ENCODE results near the gene PDZD2. TPM values are rescaled to one million over a fixed set of nuclear protein-coding genes. Genes with fewer than 3 reads are reported as not detected.

PDZD2 gene
- total RNA-seq, 2 experiments from 2014 or later = 0.04 to 0.14 TPM

DNA sequence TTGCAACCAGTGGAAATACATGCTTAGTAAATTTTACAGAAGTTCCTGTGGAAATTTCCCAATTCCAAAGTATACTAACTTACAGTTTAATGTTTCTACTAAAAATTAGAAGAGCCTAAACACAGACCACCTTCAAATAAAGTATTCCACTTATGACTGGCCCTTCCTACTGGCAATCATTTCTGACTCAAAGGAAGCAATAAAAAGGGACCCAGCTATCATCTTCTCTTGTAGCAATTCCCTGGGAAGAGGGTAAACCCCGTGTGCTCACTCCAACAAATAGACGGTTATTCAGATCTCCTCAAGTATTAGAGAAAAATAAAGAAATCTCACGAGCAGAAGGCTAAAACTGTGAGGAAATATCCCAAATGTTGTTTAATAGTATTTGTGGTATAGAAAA, 491.9 kb downstream of the PDZD2 start:
- ATAC-seq = no peak
- intact Hi-C loops (cut with DNase I, micrococcal nuclease) = no loop called here
- no peaks in the 10 kb centered on the region for H3K27me3 Mint-ChIP-seq
- ChIA-PET POLR2A (no interaction called here), CTCF (interaction anchor here (0.6 to 1.4 kb wide), 3 partner anchors 10 to 494 kb away, joined by 3 read pairs; no protein-coding TSS in a partner anchor)
- H3K36me3 Mint-ChIP-seq (ENCODE audit: low read depth) = peaks cover 56% of the 10 kb centered on the region
- no peak overlapping the region for H3K4me3 Mint-ChIP-seq
- no peak for DNase-seq
- H3K9me3 Mint-ChIP-seq (ENCODE audit: low read depth) = no peaks in the 10 kb centered on the region
- peaks cover 36% of the 10 kb centered on the region for H3K4me1 Mint-ChIP-seq
- peak overlapping the region; percentile 13 for H3K27ac Mint-ChIP-seq

- H3K27me3 Mint-ChIP-seq = no peaks in the 10 kb centered on the region
- H3K4me1 Mint-ChIP-seq = peaks cover 33% of the 10 kb centered on the region
- DNase-seq (no peak), ATAC-seq (no peak)
- POLR2A ChIA-PET = no interaction called here
- CTCF ChIA-PET = interaction anchor here (1.1 to 1.4 kb wide), 4 partner anchors 10 to 458 kb away, joined by 3 read pairs; no protein-coding TSS in a partner anchor
- no peaks in the 10 kb centered on the region for H3K9me3 Mint-ChIP-seq (ENCODE audit: low read depth)
- H3K4me3 Mint-ChIP-seq = no peak overlapping the region
- H3K27ac Mint-ChIP-seq = peak overlapping the region; percentile 42
- peaks cover 51% of the 10 kb centered on the region for H3K36me3 Mint-ChIP-seq (ENCODE audit: low read depth)
- intact Hi-C loops (cut with DNase I, micrococcal nuclease) = no loop called here
These were observed 492.7 kb downstream of the PDZD2 start for GRCh38 chr5:32131604-32132003.

DNA sequence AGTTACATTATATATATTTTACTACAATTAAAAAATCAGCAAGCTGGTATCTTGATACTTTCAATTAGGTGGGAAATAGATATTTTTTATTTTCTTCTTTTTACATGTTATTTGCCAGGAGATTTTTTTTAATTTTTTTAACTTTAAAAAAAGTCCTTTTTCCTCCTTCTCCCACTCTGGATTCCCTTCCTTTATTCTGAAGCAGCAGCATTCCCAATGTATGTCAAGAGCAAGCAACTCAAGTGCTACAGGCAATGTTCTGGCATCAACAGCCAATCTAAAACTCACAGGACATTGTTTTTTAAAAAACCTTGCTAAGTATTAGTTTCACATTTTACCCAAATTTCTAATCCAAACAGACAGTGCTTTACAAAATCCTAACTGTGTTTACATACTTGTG, 493.8 kb downstream of the PDZD2 start:
- peaks cover 32% of the 10 kb centered on the region for H3K4me1 Mint-ChIP-seq
- H3K4me3 Mint-ChIP-seq = no peak overlapping the region
- peaks cover 49% of the 10 kb centered on the region for H3K36me3 Mint-ChIP-seq (ENCODE audit: low read depth)
- POLR2A ChIA-PET = no interaction called here
- no peak for ATAC-seq
- intact Hi-C loops (cut with DNase I, micrococcal nuclease) = no loop called here
- no peak for DNase-seq
- H3K9me3 Mint-ChIP-seq (ENCODE audit: low read depth) = no peaks in the 10 kb centered on the region
- CTCF ChIA-PET = interaction anchor here (0.7 to 1.4 kb wide), 4 partner anchors 23 to 448 kb away, joined by 3 read pairs; no protein-coding TSS in a partner anchor
- no peaks in the 10 kb centered on the region for H3K27me3 Mint-ChIP-seq
- H3K27ac Mint-ChIP-seq = no peak overlapping the region

DNA sequence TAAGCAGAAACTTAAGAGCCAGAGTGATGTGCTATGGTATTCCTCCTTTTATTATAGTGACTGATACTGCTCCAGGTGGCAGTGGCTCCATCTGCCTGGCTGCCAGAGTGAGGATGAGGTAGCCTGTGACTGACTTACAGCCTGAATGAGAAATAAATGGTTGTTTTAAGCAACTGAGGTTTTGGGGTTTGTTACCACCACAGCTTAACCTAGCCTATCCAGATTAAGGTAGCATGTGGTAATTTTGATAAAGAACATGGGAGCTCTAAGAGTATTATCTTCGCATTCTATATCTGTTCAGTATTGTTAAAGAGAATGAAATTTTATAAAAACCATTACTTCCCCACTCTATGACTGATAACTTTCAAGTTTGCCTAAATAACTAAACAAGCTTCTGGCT, 496.2 kb downstream of the PDZD2 start:
- Mint-ChIP-seq H3K27me3 (no peaks in the 10 kb centered on the region), H3K36me3 (ENCODE audit: low read depth) (peaks cover 50% of the 10 kb centered on the region), H3K4me3 (no peak overlapping the region), H3K9me3 (ENCODE audit: low read depth) (no peaks in the 10 kb centered on the region), H3K4me1 (peaks cover 37% of the 10 kb centered on the region), H3K27ac (no peak overlapping the region)
- ChIA-PET CTCF (interaction anchor here (0.6 to 1.5 kb wide), 4 partner anchors 7 to 640 kb away, joined by 3 to 5 read pairs (median 4); no protein-coding TSS in a partner anchor), POLR2A (no interaction called here)
- DNase-seq = no peak
- no peak for ATAC-seq
- intact Hi-C loops (cut with DNase I, micrococcal nuclease) = no loop called here

DNA sequence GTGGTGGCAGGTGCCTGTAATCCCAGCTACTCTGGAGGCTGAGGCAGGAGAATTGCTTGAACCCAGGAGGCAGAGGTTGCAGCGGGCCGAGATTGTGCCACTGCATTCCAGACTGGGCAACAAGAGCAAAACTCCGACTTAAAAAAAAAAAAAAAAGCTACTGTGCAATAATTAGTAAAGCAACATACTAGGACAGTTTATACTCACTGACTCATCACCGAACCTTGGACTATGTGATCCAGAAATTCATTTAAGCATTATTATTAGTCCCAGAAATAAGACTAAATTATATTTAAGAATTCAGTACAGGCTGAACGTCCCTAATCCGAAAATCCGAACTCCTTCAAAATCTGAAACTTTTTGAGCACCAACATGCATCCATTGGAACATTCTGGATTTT, 497.4 kb downstream of the PDZD2 start:
- DNase-seq (no peak), ATAC-seq (no peak)
- ChIA-PET POLR2A (no interaction called here), CTCF (interaction anchor here (1.1 kb wide), 1 partner anchor 15 kb away, joined by 3 read pairs; no protein-coding TSS in a partner anchor)
- no peaks in the 10 kb centered on the region for H3K9me3 Mint-ChIP-seq (ENCODE audit: low read depth)
- no peak overlapping the region for H3K4me3 Mint-ChIP-seq
- H3K36me3 Mint-ChIP-seq (ENCODE audit: low read depth) = peaks cover 48% of the 10 kb centered on the region
- H3K27ac Mint-ChIP-seq = no peak overlapping the region
- intact Hi-C loops (cut with DNase I, micrococcal nuclease) = no loop called here
- H3K27me3 Mint-ChIP-seq = no peaks in the 10 kb centered on the region
- peaks cover 27% of the 10 kb centered on the region for H3K4me1 Mint-ChIP-seq

DNA sequence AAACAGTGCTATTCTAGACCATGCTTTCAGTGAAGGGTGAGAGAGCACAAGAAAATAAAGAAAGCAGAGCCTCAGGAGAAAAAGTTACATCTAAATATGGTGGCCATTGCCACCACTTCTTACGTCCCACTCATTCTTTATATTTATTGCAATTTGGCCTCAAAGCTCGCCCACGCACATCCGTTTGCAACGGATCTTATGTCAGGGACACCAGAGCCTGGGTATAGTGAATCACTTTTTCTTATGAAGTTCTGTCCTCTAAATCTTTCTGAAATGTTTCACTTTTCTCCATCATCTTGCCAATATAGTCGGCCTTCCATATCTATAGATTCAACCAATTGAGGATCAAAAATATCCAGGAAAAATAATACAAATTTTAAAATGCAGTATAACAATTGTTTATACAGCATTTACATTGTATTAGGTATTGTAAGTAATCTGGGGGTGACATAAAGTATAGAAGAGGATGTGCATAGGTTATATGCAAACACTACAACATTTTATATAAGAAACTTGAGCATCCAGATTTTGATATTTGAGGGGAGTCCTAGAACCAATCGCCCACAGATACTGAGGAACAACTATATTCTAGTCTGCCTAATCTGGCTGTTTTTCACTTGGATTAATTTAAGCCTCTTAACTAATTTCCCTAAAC, 500.0 kb downstream of the PDZD2 start:
- peak; percentile 89 for DNase-seq
- Mint-ChIP-seq H3K4me3 (no peak overlapping the region), H3K27me3 (no peaks in the 10 kb centered on the region), H3K4me1 (peaks cover 21% of the 10 kb centered on the region), H3K27ac (peak overlapping the region; percentile 90), H3K9me3 (ENCODE audit: low read depth) (no peaks in the 10 kb centered on the region), H3K36me3 (ENCODE audit: low read depth) (peaks cover 44% of the 10 kb centered on the region)
- ATAC-seq = peak; percentile 85
- intact Hi-C loops (cut with DNase I, micrococcal nuclease) = loop anchor here in 1 of 2 experiments (2.0 kb wide), 1 partner anchor 34 kb away; no protein-coding TSS in a partner anchor
- CTCF ChIA-PET = no interaction called here
- POLR2A ChIA-PET = no interaction called here

- Mint-ChIP-seq H3K4me1 (peaks cover 39% of the 10 kb centered on the region), H3K9me3 (ENCODE audit: low read depth) (no peaks in the 10 kb centered on the region), H3K4me3 (no peak overlapping the region), H3K27ac (no peak overlapping the region), H3K36me3 (ENCODE audit: low read depth) (peaks cover 34% of the 10 kb centered on the region), H3K27me3 (no peaks in the 10 kb centered on the region)
- POLR2A ChIA-PET = no interaction called here
- DNase-seq (no peak), ATAC-seq (no peak)
- intact Hi-C loops (cut with DNase I, micrococcal nuclease) = no loop called here
- CTCF ChIA-PET = interaction anchor here (0.5 to 1.3 kb wide), 6 partner anchors 8 to 161 kb away, joined by 3 to 5 read pairs (median 3); no protein-coding TSS in a partner anchor
These were observed 504.9 kb downstream of the PDZD2 start for GRCh38 chr5:32143617-32144377.

DNA sequence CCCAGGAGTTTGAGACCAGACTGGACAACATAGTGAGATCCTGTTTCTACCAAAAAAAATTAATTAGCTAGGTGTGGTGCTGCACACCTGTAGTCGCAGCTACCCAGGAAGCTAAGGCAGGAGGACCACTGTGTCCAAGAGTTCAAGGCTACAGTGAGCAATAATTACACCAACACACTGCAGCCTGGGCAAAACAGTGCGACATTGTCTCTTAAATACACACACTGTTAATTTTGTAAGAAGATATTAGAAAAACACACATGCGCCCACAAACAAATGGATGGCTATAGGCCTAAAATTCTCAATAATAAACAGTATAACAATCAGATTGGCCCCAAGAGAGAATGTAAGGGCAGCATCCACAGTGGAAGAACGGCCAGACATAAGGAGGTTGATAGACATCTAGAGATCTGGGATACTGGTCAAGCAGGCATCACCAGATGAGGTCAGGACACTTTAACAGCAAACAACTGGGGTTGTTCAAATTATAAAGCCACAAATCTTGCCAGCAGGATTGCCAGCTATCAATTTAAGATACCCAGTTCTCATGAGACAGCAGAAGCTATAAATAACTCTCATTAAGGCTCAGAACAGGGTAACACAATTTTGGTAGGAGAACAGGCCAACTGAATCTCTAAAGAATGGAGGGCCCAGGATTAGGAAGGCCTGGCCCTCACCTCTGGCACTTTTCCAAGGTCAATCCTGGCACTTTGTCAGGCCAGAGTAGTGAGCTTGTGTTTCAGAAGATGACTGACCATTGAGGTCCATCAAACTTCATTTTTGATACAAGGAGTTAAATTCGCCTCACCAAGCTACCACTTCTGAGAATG, 505.7 kb downstream of the PDZD2 start:
- Mint-ChIP-seq H3K9me3 (ENCODE audit: low read depth) (no peaks in the 10 kb centered on the region), H3K4me3 (no peak overlapping the region), H3K27ac (peak overlapping the region; percentile 24), H3K36me3 (ENCODE audit: low read depth) (peaks cover 35% of the 10 kb centered on the region), H3K27me3 (no peaks in the 10 kb centered on the region), H3K4me1 (peaks cover 39% of the 10 kb centered on the region)
- intact Hi-C loops (cut with DNase I, micrococcal nuclease) = no loop called here
- ChIA-PET POLR2A (no interaction called here), CTCF (interaction anchor here (0.5 to 1.6 kb wide), 7 partner anchors 9 to 160 kb away, joined by 3 to 6 read pairs (median 3); no protein-coding TSS in a partner anchor)
- DNase-seq (no peak), ATAC-seq (no peak)

DNA sequence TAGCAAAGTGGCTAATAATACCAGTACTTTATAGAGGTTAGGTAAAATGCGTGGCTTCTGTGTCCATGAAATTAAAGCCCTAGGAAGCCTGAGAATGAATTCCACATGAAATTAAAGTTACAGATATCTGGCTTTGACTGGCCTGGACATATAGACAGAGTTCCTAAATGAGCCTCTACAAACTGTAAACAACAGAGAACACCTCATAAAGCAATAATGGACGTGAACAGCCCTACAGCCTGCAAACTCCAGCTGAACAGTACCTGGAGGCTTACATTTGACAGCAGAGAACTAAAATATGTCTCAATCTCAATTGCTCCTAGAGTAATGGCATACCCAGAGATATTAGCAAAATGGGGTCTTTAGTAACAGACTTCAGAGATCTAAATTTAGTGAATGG, 506.4 kb downstream of the PDZD2 start:
- Mint-ChIP-seq H3K27ac (no peak overlapping the region), H3K27me3 (no peaks in the 10 kb centered on the region), H3K4me3 (no peak overlapping the region), H3K9me3 (ENCODE audit: low read depth) (no peaks in the 10 kb centered on the region), H3K36me3 (ENCODE audit: low read depth) (peaks cover 30% of the 10 kb centered on the region), H3K4me1 (peaks cover 38% of the 10 kb centered on the region)
- intact Hi-C loops (cut with DNase I, micrococcal nuclease) = no loop called here
- ChIA-PET CTCF (interaction anchor here (0.7 to 1.6 kb wide), 4 partner anchors 10 to 189 kb away, joined by 3 to 6 read pairs (median 3); no protein-coding TSS in a partner anchor), POLR2A (interaction anchor here (0.9 kb wide), 1 partner anchor 18 kb away, joined by 3 read pairs; no protein-coding TSS in a partner anchor)
- ATAC-seq (no peak), DNase-seq (no peak)

DNA sequence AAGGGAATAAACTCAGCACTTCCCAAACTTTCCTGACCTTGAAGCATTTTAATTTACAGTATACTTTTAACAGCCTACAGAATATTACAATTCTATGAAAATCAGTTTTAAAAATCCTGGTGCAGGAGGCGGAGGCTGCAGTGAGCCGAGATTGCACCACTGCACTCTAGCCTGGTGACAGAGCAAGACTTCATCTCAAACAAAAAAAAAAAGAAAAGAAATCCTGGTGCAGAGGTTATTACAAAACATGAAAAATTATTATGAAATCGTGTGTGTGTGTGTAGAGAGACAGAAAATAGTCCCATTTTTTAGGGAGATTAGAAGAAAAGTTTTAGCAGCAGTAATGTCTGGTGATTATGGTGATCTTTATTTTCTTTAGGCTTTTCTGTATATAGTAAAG, 508.3 kb downstream of the PDZD2 start:
- Mint-ChIP-seq H3K4me1 (peaks cover 46% of the 10 kb centered on the region), H3K27me3 (no peaks in the 10 kb centered on the region), H3K36me3 (ENCODE audit: low read depth) (peaks cover 24% of the 10 kb centered on the region), H3K4me3 (no peak overlapping the region), H3K9me3 (ENCODE audit: low read depth) (no peaks in the 10 kb centered on the region), H3K27ac (peak overlapping the region; percentile 0)
- ChIA-PET CTCF (interaction anchor here (1.4 kb wide), 1 partner anchor 11 kb away, joined by 3 read pairs; no protein-coding TSS in a partner anchor), POLR2A (no interaction called here)
- intact Hi-C loops (cut with DNase I, micrococcal nuclease) = no loop called here
- ATAC-seq = no peak
- DNase-seq = no peak

GRCh38 chr5:32147959-32148358, 509.0 kb downstream of the PDZD2 start:
- no peak overlapping the region for H3K4me3 Mint-ChIP-seq
- no peak overlapping the region for H3K27ac Mint-ChIP-seq
- intact Hi-C loops (cut with DNase I, micrococcal nuclease) = no loop called here
- H3K36me3 Mint-ChIP-seq (ENCODE audit: low read depth) = peaks cover 25% of the 10 kb centered on the region
- ChIA-PET CTCF (interaction anchor here (1.4 kb wide), 1 partner anchor 10 kb away, joined by 3 read pairs; no protein-coding TSS in a partner anchor), POLR2A (no interaction called here)
- DNase-seq (no peak), ATAC-seq (no peak)
- no peaks in the 10 kb centered on the region for H3K27me3 Mint-ChIP-seq
- H3K9me3 Mint-ChIP-seq (ENCODE audit: low read depth) = no peaks in the 10 kb centered on the region
- H3K4me1 Mint-ChIP-seq = peaks cover 49% of the 10 kb centered on the region
